Kidney epithelial cell (primary cell): ENCODE results near the gene EGFL8. TPM values are rescaled to one million over a fixed set of nuclear protein-coding genes. Genes with fewer than 3 reads are reported as not detected.

ENCODE experiments used
- DNase-seq: peaks from one replicate; pipeline ENCODE4 v3.0.0-alpha.2; 2010; ENCODE audit warnings: low read depth
- H3K27me3 ChIP-seq: 2 replicates; pipeline ENCODE4 v1.6.0; 2011; ENCODE audit warnings: low read length; ENCODE audit not compliant: control insufficient read depth, insufficient read depth
- H3K36me3 ChIP-seq: 2 replicates; pipeline ENCODE4 v1.5.1; 2011; ENCODE audit warnings: low read length; ENCODE audit not compliant: control insufficient read depth, insufficient read depth
- H3K4me3 ChIP-seq: 2 replicates; pipeline ENCODE4 v1.5.1; 2011; ENCODE audit warnings: low read depth, mild to moderate bottlenecking, control low read depth, low read length
- total RNA-seq: library from RNA; depleted of rRNA; stranded (reverse); fragments of >200 nt; gene quantifications from 2 replicates; pipeline ENCODE4 v1.2.3, GENCODE V29; 2015
- TF ChIP-seq, protein P1 (sequence below): IDR thresholded peaks from 2 replicates; pipeline ENCODE4 v1.5.1; 2011; ENCODE audit warnings: mild to moderate bottlenecking, moderate library complexity, low read length, control low read depth, inconsistent platforms; ENCODE audit not compliant: insufficient read depth, poor library complexity, severe bottlenecking

The EGFL8 gene
- total RNA-seq, 1 donor from 2014 or later, result 5.1 TPM

DNA sequence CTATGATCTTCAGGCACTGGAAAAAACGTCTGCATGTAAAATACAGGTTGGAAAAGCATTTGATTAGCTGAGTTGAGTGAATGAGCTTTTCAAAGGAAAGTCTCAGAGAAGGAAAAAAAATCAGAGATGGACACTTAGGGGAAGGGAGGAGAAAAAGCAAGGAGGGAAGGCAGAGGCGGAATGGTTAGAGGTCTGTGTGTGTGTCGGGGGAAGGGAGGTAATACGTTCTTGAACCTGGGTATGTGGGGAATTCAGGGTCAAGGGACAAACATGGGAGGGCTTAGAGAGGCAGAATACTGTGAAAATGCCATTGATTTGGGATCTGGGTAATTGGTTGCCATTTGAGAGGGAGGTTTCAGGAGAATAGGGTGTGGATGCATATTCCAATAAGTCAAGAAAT lies 17.7 kb upstream of the EGFL8 start:
- H3K36me3 ChIP-seq, result no peaks in the 10 kb centered on the region
- H3K27me3 ChIP-seq, result peaks cover 41% of the 10 kb centered on the region
- TF ChIP-seq, protein P1, sequence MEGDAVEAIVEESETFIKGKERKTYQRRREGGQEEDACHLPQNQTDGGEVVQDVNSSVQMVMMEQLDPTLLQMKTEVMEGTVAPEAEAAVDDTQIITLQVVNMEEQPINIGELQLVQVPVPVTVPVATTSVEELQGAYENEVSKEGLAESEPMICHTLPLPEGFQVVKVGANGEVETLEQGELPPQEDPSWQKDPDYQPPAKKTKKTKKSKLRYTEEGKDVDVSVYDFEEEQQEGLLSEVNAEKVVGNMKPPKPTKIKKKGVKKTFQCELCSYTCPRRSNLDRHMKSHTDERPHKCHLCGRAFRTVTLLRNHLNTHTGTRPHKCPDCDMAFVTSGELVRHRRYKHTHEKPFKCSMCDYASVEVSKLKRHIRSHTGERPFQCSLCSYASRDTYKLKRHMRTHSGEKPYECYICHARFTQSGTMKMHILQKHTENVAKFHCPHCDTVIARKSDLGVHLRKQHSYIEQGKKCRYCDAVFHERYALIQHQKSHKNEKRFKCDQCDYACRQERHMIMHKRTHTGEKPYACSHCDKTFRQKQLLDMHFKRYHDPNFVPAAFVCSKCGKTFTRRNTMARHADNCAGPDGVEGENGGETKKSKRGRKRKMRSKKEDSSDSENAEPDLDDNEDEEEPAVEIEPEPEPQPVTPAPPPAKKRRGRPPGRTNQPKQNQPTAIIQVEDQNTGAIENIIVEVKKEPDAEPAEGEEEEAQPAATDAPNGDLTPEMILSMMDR, result no peak
- no peak overlapping the region for H3K4me3 ChIP-seq
- DNase-seq, result no peak

- Histone ChIP-seq H3K36me3 (no peaks in the 10 kb centered on the region), H3K27me3 (peaks cover 40% of the 10 kb centered on the region), H3K4me3 (no peak overlapping the region)
- DNase-seq, result no peak
- TF ChIP-seq, protein P1, result no peak
Measured at GRCh38 chr6:32147401-32148132, 16.8 kb upstream of the EGFL8 start.

GRCh38 chr6:32148289-32149091 lies 15.9 kb upstream of the EGFL8 start:
- Histone ChIP-seq H3K36me3 (no peaks in the 10 kb centered on the region), H3K27me3 (peaks cover 40% of the 10 kb centered on the region), H3K4me3 (peak overlapping the region; percentile 32)
- TF ChIP-seq, protein P1, result peak; percentile 41
- DNase-seq, result no peak

DNA sequence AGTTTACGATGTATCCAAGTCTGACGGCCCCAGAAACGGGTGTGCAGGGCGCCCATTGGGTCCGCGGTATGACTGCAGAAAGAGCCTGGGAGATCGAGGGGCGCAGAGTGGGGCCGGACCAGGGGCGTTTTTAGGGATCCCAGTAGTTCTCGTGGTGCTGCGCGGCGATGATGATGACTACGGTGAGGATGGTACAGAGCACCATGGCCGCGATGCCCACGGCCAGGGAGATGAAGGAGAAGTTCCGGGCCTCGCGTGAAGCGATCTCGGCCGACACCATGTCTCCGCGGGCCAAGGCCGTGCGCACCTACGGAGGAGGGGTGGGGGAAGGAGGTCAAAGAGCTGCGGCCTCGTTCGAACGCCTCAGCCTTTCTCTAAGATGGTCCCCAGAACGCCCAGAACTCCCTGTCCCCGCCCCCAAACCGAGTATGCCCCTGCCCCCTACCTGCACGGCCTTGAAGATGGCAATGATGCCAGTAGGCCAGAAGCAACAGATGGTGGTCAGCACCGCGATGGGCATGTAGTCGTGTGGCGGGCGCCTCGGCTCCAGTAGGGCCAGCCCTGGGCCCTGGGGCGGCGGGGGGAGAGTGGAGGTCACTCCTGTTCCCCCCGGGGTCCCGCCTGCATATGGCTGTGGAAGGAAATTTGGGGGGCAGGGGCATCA lies 15.2 kb upstream of the EGFL8 start:
- Histone ChIP-seq H3K36me3 (no peaks in the 10 kb centered on the region), H3K27me3 (peaks cover 40% of the 10 kb centered on the region), H3K4me3 (peak overlapping the region; percentile 32)
- DNase-seq, result no peak
- TF ChIP-seq, protein P1, result no peak

DNA sequence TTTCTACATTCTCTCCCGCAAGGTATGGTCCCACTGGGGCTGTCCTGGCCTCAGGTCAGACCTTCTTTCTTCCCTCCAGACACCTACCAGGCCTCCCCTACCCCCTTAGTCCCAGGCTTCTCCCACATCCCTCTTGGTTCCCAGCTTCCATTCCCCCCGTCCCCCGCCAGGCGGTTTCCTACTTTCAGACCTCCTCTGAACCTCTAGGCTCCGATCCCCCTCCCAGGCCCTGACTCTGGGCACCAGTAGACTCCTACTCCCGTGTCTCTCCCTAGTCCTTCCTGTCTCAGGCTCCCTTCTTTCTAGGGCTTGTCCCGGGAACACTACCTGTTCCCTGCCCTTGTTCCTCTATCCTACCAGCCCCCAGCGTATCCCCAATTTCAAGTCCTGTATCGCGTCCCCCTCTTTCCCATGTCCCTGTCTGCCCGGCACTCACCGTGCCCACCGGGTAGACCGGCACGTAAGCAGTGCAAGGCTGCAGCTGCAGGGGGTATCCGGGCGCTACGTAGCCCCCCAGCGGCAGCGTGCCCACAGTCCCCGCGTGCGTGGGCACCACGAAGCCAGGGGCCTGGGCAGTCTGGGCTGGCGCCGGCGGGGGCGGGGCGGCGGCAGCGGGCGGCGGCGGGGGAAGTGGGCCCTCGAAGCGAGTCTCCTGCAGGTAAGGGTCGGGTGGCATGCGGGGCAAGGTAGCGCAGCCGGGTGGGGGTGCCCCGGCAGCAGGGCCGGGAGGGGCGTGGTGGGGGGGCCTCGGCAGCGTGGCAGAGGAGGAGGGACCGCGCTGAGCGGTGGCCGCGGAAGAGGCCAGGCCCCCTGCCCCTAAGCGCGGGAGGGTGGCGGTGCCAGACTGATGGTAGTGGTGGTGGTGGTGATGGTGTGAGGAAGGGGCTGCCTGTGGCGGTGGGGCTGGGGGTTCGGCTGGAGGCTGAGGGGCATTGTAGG lies 14.2 kb upstream of the EGFL8 start:
- peaks cover 40% of the 10 kb centered on the region for H3K27me3 ChIP-seq
- no peak for DNase-seq
- TF ChIP-seq, protein P1, result no peak
- no peaks in the 10 kb centered on the region for H3K36me3 ChIP-seq
- H3K4me3 ChIP-seq, result no peak overlapping the region
